CD4-positive, alpha-beta T cell treated with Interleukin-17A for 4 hours (primary cell): Measurements from ENCODE around the gene FMN1.

ENCODE experiments used
- DNase-seq: peaks from one replicate; pipeline ENCODE4 v3.0.0-alpha.2; 2020; ENCODE audit warnings: mixed read lengths

Gene FMN1

GRCh38 chr15:32908872-32909271 is 285.6 kb downstream of the FMN1 start:
- DNase-seq: no peak

- DNase-seq: no peak
Observed at GRCh38 chr15:32908135-32908801, 286.2 kb downstream of the FMN1 start.

- no peak for DNase-seq
Observed at GRCh38 chr15:32905481-32905880, 289.0 kb downstream of the FMN1 start.

- DNase-seq: no peak
Observed at GRCh38 chr15:32904448-32904847, 290.1 kb downstream of the FMN1 start.

GRCh38 chr15:32903591-32904290 is 290.8 kb downstream of the FMN1 start:
- DNase-seq: no peak

GRCh38 chr15:32901995-32902394 is 292.5 kb downstream of the FMN1 start:
- DNase-seq: no peak

- no peak for DNase-seq
Observed at GRCh38 chr15:32901192-32901591, 293.3 kb downstream of the FMN1 start.

GRCh38 chr15:32899126-32899596 is 295.4 kb downstream of the FMN1 start:
- no peak for DNase-seq

GRCh38 chr15:32898414-32898813 is 296.1 kb downstream of the FMN1 start:
- no peak for DNase-seq

- DNase-seq: no peak
Observed at GRCh38 chr15:32893421-32893820, 301.1 kb downstream of the FMN1 start.

- no peak for DNase-seq
Observed at GRCh38 chr15:32889214-32889613, 305.3 kb downstream of the FMN1 start.

GRCh38 chr15:32888221-32888761 is 306.2 kb downstream of the FMN1 start:
- DNase-seq: no peak

GRCh38 chr15:32887090-32887489 is 307.4 kb downstream of the FMN1 start:
- no peak for DNase-seq

- DNase-seq: no peak
Observed at GRCh38 chr15:32886459-32886858, 308.1 kb downstream of the FMN1 start.

GRCh38 chr15:32885713-32886112 is 308.8 kb downstream of the FMN1 start:
- DNase-seq: no peak

- DNase-seq: no peak
Observed at GRCh38 chr15:32884146-32884545, 310.4 kb downstream of the FMN1 start.

GRCh38 chr15:32882955-32883354 is 311.6 kb downstream of the FMN1 start:
- DNase-seq: no peak

GRCh38 chr15:32881528-32881927 is 313.0 kb downstream of the FMN1 start:
- DNase-seq: no peak

- DNase-seq: no peak
Observed at GRCh38 chr15:32880642-32881041, 313.9 kb downstream of the FMN1 start.

- DNase-seq: no peak
Observed at GRCh38 chr15:32879980-32880379, 314.5 kb downstream of the FMN1 start.

- DNase-seq: no peak
Observed at GRCh38 chr15:32878869-32879805, 315.4 kb downstream of the FMN1 start.

- DNase-seq: no peak
Observed at GRCh38 chr15:32878342-32878741, 316.2 kb downstream of the FMN1 start.
